Type B pancreatic cell (in vitro differentiated cells): ENCODE results near the gene PTRH2. TPM values are rescaled to one million over a fixed set of nuclear protein-coding genes. Genes with fewer than 3 reads are reported as not detected.

Experiments
- DNase-seq: peaks from one replicate; pipeline ENCODE4 v3.0.0; 2021; ENCODE audit warnings: mixed read lengths; ENCODE audit not compliant: unreplicated experiment; ENCODE audit errors: extremely low spot score
- H3K27ac Mint-ChIP-seq: 2 replicates; pipeline ENCODE4 v1.8.0; 2021; ENCODE audit warnings: mild to moderate bottlenecking, mixed read lengths
- H3K27me3 Mint-ChIP-seq: 2 replicates; pipeline ENCODE4 v1.8.0; 2021; ENCODE audit warnings: mixed read lengths
- H3K36me3 Mint-ChIP-seq: 2 replicates; pipeline ENCODE4 v1.8.0; 2021; ENCODE audit warnings: mixed read lengths
- H3K4me1 Mint-ChIP-seq: one replicate; pipeline ENCODE4 v1.8.0; 2021; ENCODE audit warnings: mixed read lengths; ENCODE audit not compliant: unreplicated experiment
- H3K4me3 Mint-ChIP-seq: 2 replicates; pipeline ENCODE4 v1.8.0; 2021; ENCODE audit warnings: mild to moderate bottlenecking, mixed read lengths
- H3K9me3 Mint-ChIP-seq: 2 replicates; pipeline ENCODE4 v1.8.0; 2021; ENCODE audit warnings: mixed read lengths
- CTCF ChIP-seq: fragments of 200-600 bp; sonication (generic); conservative IDR thresholded peaks from 2 replicates; pipeline ENCODE4 v1.5.0; 2021; ENCODE audit warnings: antibody characterized with exemption, mild to moderate bottlenecking
- total RNA-seq: library from RNA; stranded (reverse); gene quantifications from 2 replicates; pipeline ENCODE4 v1.2.1, GENCODE V29; 2021; ENCODE audit warnings: low replicate concordance

Gene PTRH2
- total RNA-seq, 1 donor from 2014 or later = 23.1 TPM

- Mint-ChIP-seq H3K9me3 (no peaks in the 10 kb centered on the region), H3K27ac (no peak overlapping the region)
Observed at GRCh38 chr17:59752922-59753321, 45.7 kb upstream of the PTRH2 start.

GRCh38 chr17:59752446-59752845, 45.2 kb upstream of the PTRH2 start:
- H3K27ac Mint-ChIP-seq = no peak overlapping the region
- H3K36me3 Mint-ChIP-seq = no peaks in the 10 kb centered on the region
- no peaks in the 10 kb centered on the region for H3K27me3 Mint-ChIP-seq
- peaks cover 11% of the 10 kb centered on the region for H3K4me1 Mint-ChIP-seq
- TF ChIP-seq CTCF = no peak
- no peaks in the 10 kb centered on the region for H3K9me3 Mint-ChIP-seq
- H3K4me3 Mint-ChIP-seq = no peak overlapping the region
- no peak for DNase-seq

More at GRCh38 chr17:59752922-59753321, 45.7 kb upstream of the PTRH2 start:
- no peaks in the 10 kb centered on the region for H3K36me3 Mint-ChIP-seq
- peaks cover 11% of the 10 kb centered on the region for H3K4me1 Mint-ChIP-seq
- H3K4me3 Mint-ChIP-seq = no peak overlapping the region
- no peaks in the 10 kb centered on the region for H3K27me3 Mint-ChIP-seq
- DNase-seq = no peak
- no peak for TF ChIP-seq CTCF

DNA sequence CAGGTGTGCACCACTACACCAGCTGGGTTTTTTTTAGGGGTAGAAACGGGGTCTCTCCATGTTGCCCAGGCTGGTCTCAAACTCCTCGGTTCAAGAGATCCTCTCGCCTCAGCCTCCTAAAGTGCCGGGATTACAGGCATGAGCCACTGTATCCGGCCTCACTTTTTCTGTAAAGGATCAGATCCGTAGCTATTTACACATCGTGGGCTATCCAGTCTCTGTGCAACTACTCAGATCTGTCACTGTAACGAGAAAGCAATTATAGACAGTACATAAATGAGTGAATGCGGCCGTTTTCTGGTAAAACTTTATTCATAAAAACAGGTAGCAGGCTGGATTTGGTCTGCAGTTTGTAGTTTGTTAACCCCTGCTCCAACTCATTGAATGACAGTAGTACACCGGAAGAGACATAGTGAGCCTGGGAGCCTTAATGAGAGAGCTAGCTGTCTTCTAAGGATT, 44.8 kb upstream of the PTRH2 start:
- H3K9me3 Mint-ChIP-seq = no peaks in the 10 kb centered on the region
- H3K27me3 Mint-ChIP-seq = no peaks in the 10 kb centered on the region
- DNase-seq = no peak
- TF ChIP-seq CTCF = no peak
- H3K4me1 Mint-ChIP-seq = peaks cover 10% of the 10 kb centered on the region
- no peak overlapping the region for H3K4me3 Mint-ChIP-seq
- H3K27ac Mint-ChIP-seq = no peak overlapping the region
- H3K36me3 Mint-ChIP-seq = peaks cover 2% of the 10 kb centered on the region

GRCh38 chr17:59748591-59748990, 41.4 kb upstream of the PTRH2 start:
- H3K9me3 Mint-ChIP-seq = no peaks in the 10 kb centered on the region
- DNase-seq = no peak
- no peaks in the 10 kb centered on the region for H3K27me3 Mint-ChIP-seq
- H3K4me1 Mint-ChIP-seq = no peaks in the 10 kb centered on the region
- no peak overlapping the region for H3K4me3 Mint-ChIP-seq
- peaks cover 8% of the 10 kb centered on the region for H3K36me3 Mint-ChIP-seq
- TF ChIP-seq CTCF = no peak
- H3K27ac Mint-ChIP-seq = no peak overlapping the region

DNA sequence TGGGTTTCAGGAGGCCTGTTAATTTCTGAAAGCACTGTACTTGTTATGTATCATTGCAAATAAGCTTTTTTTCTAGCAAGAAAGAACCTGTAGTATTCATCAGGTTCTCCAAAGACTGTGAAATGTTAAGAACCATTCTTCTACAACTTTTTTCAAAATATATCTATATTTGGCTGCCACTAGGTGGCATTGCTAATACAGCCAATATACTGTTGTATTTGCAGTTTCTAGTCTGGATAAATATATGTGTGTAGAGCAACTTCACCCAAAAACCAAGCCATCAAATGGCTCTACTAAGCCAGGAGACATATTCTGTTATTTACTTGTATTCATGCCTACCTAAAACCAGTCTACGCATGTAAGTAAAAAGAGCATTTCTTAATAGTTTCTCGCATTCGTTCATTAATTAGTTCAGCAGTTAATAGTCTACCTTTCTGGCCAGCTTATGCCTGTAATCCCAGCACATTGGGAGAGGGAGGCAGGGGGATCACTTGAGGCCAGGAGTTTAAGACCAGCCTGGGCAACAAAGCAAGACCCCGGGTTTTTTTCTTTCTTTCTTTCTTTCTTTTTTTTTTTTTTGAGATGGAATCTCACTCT, 39.7 kb upstream of the PTRH2 start:
- Mint-ChIP-seq H3K4me3 (no peak overlapping the region), H3K36me3 (peaks cover 15% of the 10 kb centered on the region), H3K4me1 (no peaks in the 10 kb centered on the region), H3K27me3 (no peaks in the 10 kb centered on the region), H3K9me3 (no peaks in the 10 kb centered on the region), H3K27ac (no peak overlapping the region)
- DNase-seq = no peak
- peak; percentile 78 for TF ChIP-seq CTCF
